Common myeloid progenitor, CD34-positive (primary cell): ENCODE measurements around the gene METTL24.
"Not testable (repeated sequence)": the region's sequence is repeated elsewhere in the genome, so short reads cannot be mapped to it uniquely, and the experiment has no call there.

Experiments used
- CTCF ChIA-PET: fragments of 350-600 bp; sonication (Branson Sonifier 250); formaldehyde crosslinking; loops from one replicate; lab custom pipeline; 2021; ENCODE audit warnings: antibody characterized with exemption; lab: Charles Lee
- POLR2A ChIA-PET: fragments of 350-600 bp; sonication (Branson Sonifier 250); formaldehyde crosslinking; loops from one replicate; lab custom pipeline; 2021; ENCODE audit warnings: antibody characterized with exemption; lab: Charles Lee
- DNase-seq, 3 donors: peaks; one replicate each; pipeline versions ENCODE4 v3.0.0 to v3.0.0-alpha.2; 2013
- H3K27ac ChIP-seq, 2 experiments: 1 replicate in 1 of 2; 2 replicates in 1 of 2; pipeline ENCODE4 v1.7.0; 2013; ENCODE audit warnings: inconsistent platforms in 2 of 2, low read length in 2 of 2, mild to moderate bottlenecking in 2 of 2, low read depth in 1 of 2, moderate library complexity in 1 of 2; ENCODE audit not compliant: severe bottlenecking in 2 of 2, insufficient read depth in 1 of 2, poor library complexity in 1 of 2
- H3K27me3 ChIP-seq, 5 experiments: replicated peaks in 2 of 5; 1 replicate in 3 of 5; 2 replicates in 2 of 5; pipeline versions ENCODE4 v1.6.1 to v1.7.0; 2013; ENCODE audit warnings: low read length in 4 of 5, mild to moderate bottlenecking in 2 of 5, moderate library complexity in 2 of 5, inconsistent platforms in 1 of 5; ENCODE audit not compliant: insufficient read depth in 5 of 5, control insufficient read depth in 4 of 5
- H3K36me3 ChIP-seq, 4 experiments: 1 replicate in 2 of 4; 2 replicates in 2 of 4; pipeline versions ENCODE4 v1.6.1 to v1.7.0; 2013; ENCODE audit warnings: low read length in 3 of 4, control low read depth in 1 of 4, mild to moderate bottlenecking in 1 of 4; ENCODE audit not compliant: control insufficient read depth in 4 of 4, insufficient read depth in 4 of 4
- H3K4me1 ChIP-seq, 4 experiments: 1 replicate in 3 of 4; 2 replicates in 1 of 4; pipeline versions ENCODE4 v1.6.1 to v1.7.1; 2013; ENCODE audit warnings: low read length in 3 of 4, mild to moderate bottlenecking in 3 of 4, control low read depth in 1 of 4, inconsistent platforms in 1 of 4, moderate library complexity in 1 of 4; ENCODE audit not compliant: control insufficient read depth in 4 of 4, insufficient read depth in 4 of 4; ENCODE audit errors: control extremely low read depth in 1 of 4
- H3K4me3 ChIP-seq, 7 experiments: 1 replicate in 4 of 7; 2 replicates in 3 of 7; pipeline versions ENCODE4 v1.5.1 to v1.7.0; 2013; ENCODE audit warnings: mild to moderate bottlenecking in 7 of 7, low read length in 6 of 7, moderate library complexity in 6 of 7, inconsistent platforms in 2 of 7, low read depth in 2 of 7, control low read depth in 1 of 7; ENCODE audit not compliant: insufficient read depth in 4 of 7, control insufficient read depth in 1 of 7; ENCODE audit errors: extremely low read depth in 1 of 7
- H3K9me3 ChIP-seq, 5 experiments: 1 replicate in 4 of 5; 2 replicates in 1 of 5; pipeline versions ENCODE4 v1.6.1 to v1.7.1; 2013; ENCODE audit warnings: low read length in 4 of 5, mild to moderate bottlenecking in 2 of 5, inconsistent platforms in 1 of 5, low read depth in 1 of 5, moderate library complexity in 1 of 5; ENCODE audit not compliant: control insufficient read depth in 4 of 5, insufficient read depth in 2 of 5; ENCODE audit errors: control extremely low read depth in 1 of 5
- WGBS: methylation state at CpG from one replicate; pipeline ENCODE4 v1.1.5; 2013; ENCODE audit not compliant: insufficient coverage; 5-methylcytosine and 5-hydroxymethylcytosine counted together

Gene METTL24

DNA sequence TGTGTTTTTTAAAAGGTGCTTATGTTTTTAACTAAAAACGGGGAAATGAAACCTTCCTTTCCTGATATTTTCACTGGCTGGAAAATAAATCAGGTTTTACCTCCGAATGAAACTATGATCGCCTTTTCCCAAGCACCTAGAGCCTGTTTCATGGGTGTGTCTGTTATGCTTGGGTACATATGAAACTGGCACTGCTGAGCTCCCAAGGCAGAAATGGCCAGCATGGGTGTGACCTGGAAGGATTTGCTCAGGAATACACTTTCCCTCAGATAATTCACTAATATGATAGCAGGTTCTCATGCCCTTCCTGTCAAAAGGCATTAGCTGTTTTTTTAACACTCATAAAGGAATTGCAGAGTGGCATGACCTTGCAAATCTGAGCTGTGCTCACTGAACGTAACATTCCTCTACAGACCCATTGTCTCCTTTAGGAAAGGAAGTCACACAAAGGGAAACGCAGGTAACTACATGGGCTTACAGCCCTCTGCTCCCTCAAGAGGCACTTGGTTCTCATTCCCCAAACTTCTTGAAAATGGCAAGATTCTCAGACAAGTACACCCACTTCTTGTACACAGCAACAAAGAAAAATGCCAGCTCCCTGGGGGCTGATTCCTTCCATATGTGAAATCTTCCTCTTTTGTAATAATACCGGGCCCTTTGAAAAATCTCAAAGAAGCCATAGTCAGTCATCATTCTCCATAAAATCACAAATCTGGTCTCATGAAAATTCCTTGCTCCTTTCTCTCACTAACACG, 72.7 kb downstream of the METTL24 start:
- no peaks in the 10 kb centered on the region for H3K36me3 ChIP-seq

DNA sequence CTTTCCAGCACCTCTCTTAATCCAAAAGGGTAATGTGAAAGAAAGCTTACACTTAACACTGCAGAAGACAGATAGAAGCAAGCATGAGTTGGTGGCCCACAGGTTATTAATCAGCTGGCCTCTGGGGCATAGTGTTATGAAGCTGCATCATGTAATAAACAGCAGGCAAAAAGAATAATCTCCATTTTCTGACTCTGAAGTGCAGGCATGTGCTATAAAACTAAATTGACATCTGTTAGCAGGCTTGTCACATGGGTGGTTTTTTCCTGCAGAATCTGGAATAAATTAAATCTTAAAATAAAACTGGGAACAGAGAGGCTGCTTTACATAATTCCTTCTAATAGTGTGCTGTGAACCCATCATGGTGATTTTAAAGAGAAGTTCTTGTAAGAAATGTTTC, 73.3 kb downstream of the METTL24 start:
- H3K9me3 ChIP-seq, result peaks cover 0 to 6% (median 0%) of the 10 kb centered on the region in 5 experiments
- H3K4me3 ChIP-seq, result no peak overlapping the region
- CTCF ChIA-PET, result no interaction called here
- DNase-seq, result no peak
- no peaks in the 10 kb centered on the region for H3K4me1 ChIP-seq
- H3K36me3 ChIP-seq, result no peaks in the 10 kb centered on the region
- no peaks in the 10 kb centered on the region for H3K27me3 ChIP-seq
- no peak overlapping the region for H3K27ac ChIP-seq
- POLR2A ChIA-PET, result interaction anchor here (0.6 kb wide), 1 partner anchor 54 kb away, joined by 3 read pairs; no protein-coding TSS in a partner anchor

More for the DNA sequence above, 72.7 kb downstream of the METTL24 start:
- 88% methylated on average over 3 of the region's 7 CpGs for WGBS
- no peak overlapping the region for H3K4me3 ChIP-seq
- H3K27ac ChIP-seq, result no peak overlapping the region
- no peak for DNase-seq
- POLR2A ChIA-PET, result interaction anchor here (0.6 kb wide), 1 partner anchor 53 kb away, joined by 3 read pairs; no protein-coding TSS in a partner anchor
- H3K9me3 ChIP-seq, result peaks cover 0 to 11% (median 0%) of the 10 kb centered on the region in 5 experiments
- no peaks in the 10 kb centered on the region for H3K27me3 ChIP-seq
- CTCF ChIA-PET, result interaction anchor here (1.9 kb wide), 1 partner anchor 10 kb away, joined by 8 read pairs; no protein-coding TSS in a partner anchor
- H3K4me1 ChIP-seq, result no peaks in the 10 kb centered on the region

DNA sequence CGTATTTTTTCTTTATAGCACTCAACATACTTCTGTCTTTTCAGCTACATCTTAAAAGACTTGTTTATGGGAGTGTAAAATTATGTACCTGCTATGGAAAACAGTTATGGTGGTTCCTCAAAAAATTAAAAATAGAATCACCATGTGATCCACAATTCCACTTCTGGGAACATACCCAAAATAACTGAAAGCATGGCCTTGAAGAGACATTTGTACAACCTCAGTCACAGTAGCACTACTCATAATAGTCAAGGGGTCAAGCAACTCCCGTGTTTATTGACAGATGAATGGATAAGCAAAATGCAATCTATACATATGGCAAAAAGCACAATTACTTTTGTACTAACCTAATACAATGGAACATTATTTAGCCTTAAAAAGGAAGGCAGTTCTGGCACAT, 74.5 kb downstream of the METTL24 start:
- Histone ChIP-seq H3K9me3 (peaks cover 0 to 3% (median 1%) of the 10 kb centered on the region in 5 experiments), H3K4me3 (no peak overlapping the region), H3K27me3 (no peaks in the 10 kb centered on the region), H3K4me1 (no peaks in the 10 kb centered on the region), H3K36me3 (no peaks in the 10 kb centered on the region), H3K27ac (no peak overlapping the region)
- CTCF ChIA-PET, result interaction anchor here (0.8 kb wide), 1 partner anchor 59 kb away, joined by 3 read pairs; no protein-coding TSS in a partner anchor
- POLR2A ChIA-PET, result no interaction called here
- WGBS, result no CpG with 5 or more reads among the region's 2 CpGs
- DNase-seq, result no peak

- ChIA-PET CTCF (no interaction called here), POLR2A (no interaction called here)
- H3K4me1 ChIP-seq, result no peaks in the 10 kb centered on the region
- WGBS, result no CpG with 5 or more reads among the region's 1 CpG
- H3K27ac ChIP-seq, result no peak overlapping the region
- no peaks in the 10 kb centered on the region for H3K27me3 ChIP-seq
- no peaks in the 10 kb centered on the region for H3K36me3 ChIP-seq
- H3K9me3 ChIP-seq, result peaks cover 0 to 3% (median 1%) of the 10 kb centered on the region in 5 experiments
- DNase-seq, result no peak
- no peak overlapping the region for H3K4me3 ChIP-seq
Measured at GRCh38 chr6:110282412-110282811, 75.7 kb downstream of the METTL24 start.

DNA sequence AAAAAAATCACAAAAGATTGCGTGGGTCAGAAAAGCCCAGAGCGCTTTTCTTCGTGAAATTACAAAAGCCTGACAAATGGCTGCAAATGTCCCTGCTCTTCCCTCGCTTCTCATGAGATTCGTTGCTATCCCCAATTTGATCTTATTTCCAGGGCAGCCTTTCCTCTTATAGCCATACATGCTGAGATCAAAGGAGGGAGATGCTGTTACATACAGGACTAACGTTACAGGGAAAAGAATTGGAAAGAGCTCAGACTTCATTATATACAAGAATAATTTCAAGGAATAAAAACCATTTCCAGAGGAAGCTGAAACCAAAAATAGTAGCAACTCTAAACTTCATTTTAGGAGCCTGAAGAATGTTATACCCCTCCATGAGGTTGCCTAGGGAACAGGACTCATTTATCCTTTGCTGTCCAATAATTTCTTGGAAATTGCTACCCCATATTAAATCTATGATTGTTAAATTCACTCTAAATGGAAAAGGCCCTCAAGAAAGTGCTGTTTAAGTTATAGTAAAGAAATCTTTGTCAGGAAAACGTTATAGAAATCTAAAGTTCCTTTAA, 81.0 kb downstream of the METTL24 start:
- Histone ChIP-seq H3K9me3 (peaks cover 0 to 3% (median 1%) of the 10 kb centered on the region in 5 experiments), H3K4me3 (no peak overlapping the region), H3K4me1 (no peaks in the 10 kb centered on the region), H3K36me3 (no peaks in the 10 kb centered on the region), H3K27me3 (no peaks in the 10 kb centered on the region), H3K27ac (no peak overlapping the region)
- no peak for DNase-seq
- 98% methylated on average over 4 of the region's 7 CpGs for WGBS
- ChIA-PET POLR2A (no interaction called here), CTCF (interaction anchor here (1.3 kb wide), 1 partner anchor 10 kb away, joined by 3 read pairs; no protein-coding TSS in a partner anchor)

- POLR2A ChIA-PET, H3K9me3 ChIP-seq, DNase-seq, H3K27me3 ChIP-seq, H3K36me3 ChIP-seq, H3K4me3 ChIP-seq, CTCF ChIA-PET, H3K27ac ChIP-seq, H3K4me1 ChIP-seq: not testable (repeated sequence)
Measured at GRCh38 chr6:110272781-110273180, 85.4 kb downstream of the METTL24 start.

DNA sequence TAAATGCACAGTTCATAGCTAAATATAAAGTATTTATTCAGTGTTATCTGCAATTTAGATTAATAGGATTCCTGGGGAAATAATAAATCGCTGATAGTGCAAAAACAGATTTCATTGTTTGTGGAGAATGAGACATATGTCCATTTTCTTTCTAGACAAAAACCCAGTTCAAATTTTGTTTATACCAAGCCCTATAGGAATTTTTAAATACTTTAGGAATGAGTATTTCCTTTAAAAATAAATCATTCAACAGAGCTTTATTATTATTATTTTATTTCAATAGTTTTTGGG, 86.5 kb downstream of the METTL24 start:
- H3K4me1 ChIP-seq, result no peaks in the 10 kb centered on the region
- no peak for DNase-seq
- CTCF ChIA-PET, result no interaction called here
- no peak overlapping the region for H3K27ac ChIP-seq
- H3K27me3 ChIP-seq, result no peaks in the 10 kb centered on the region
- H3K9me3 ChIP-seq, result peaks cover 0 to 2% (median 0%) of the 10 kb centered on the region in 5 experiments
- WGBS, result no CpG with 5 or more reads among the region's 1 CpG
- H3K4me3 ChIP-seq, result no peak overlapping the region
- POLR2A ChIA-PET, result no interaction called here
- no peaks in the 10 kb centered on the region for H3K36me3 ChIP-seq
